Activated T-cell treated with anti-CD3 and anti-CD28 coated beads, Interleukin-2, amount 50 U/mL, for 24 hours (primary cell): ENCODE measurements around the gene LINC00237.
A peak's percentile ranks its signal among the peaks of the same experiment; 100 is the strongest.

ENCODE experiments used
- DNase-seq: peaks from one replicate; pipeline ENCODE4 v3.0.0-alpha.2; 2020
- H3K27ac Mint-ChIP-seq: 2 replicates; pipeline ENCODE4 v1.8.0; 2020; ENCODE audit warnings: mild to moderate bottlenecking, mixed read lengths
- H3K27me3 Mint-ChIP-seq: 2 replicates; pipeline ENCODE4 v1.8.0; 2020; ENCODE audit warnings: mixed read lengths
- H3K36me3 Mint-ChIP-seq: 2 replicates; pipeline ENCODE4 v1.8.0; 2020; ENCODE audit warnings: low read depth, mixed read lengths
- H3K4me1 Mint-ChIP-seq: 2 replicates; pipeline ENCODE4 v1.8.0; 2020; ENCODE audit warnings: low read depth, mixed read lengths
- H3K4me3 Mint-ChIP-seq: 2 replicates; pipeline ENCODE4 v1.8.0; 2020; ENCODE audit warnings: mild to moderate bottlenecking, moderate library complexity, mixed read lengths
- H3K9me3 Mint-ChIP-seq: 2 replicates; pipeline ENCODE4 v1.8.0; 2020; ENCODE audit warnings: mixed read lengths

The LINC00237 gene

GRCh38 chr20:21110811-21111210, 4.7 kb upstream of the LINC00237 start:
- Mint-ChIP-seq H3K9me3 (no peaks in the 10 kb centered on the region), H3K27ac (no peak overlapping the region), H3K27me3 (peaks cover 65% of the 10 kb centered on the region), H3K36me3 (no peaks in the 10 kb centered on the region), H3K4me3 (no peak overlapping the region), H3K4me1 (peaks cover 6% of the 10 kb centered on the region)
- no peak for DNase-seq

- peaks cover 10% of the 10 kb centered on the region for H3K4me1 Mint-ChIP-seq
- H3K27ac Mint-ChIP-seq = no peak overlapping the region
- peaks cover 69% of the 10 kb centered on the region for H3K27me3 Mint-ChIP-seq
- no peak for DNase-seq
- no peaks in the 10 kb centered on the region for H3K36me3 Mint-ChIP-seq
- no peak overlapping the region for H3K4me3 Mint-ChIP-seq
- H3K9me3 Mint-ChIP-seq = no peaks in the 10 kb centered on the region
Observed at GRCh38 chr20:21109144-21109543, 3.0 kb upstream of the LINC00237 start.

GRCh38 chr20:21105429-21106170, 558 bp downstream of the LINC00237 start:
- H3K27ac Mint-ChIP-seq = no peak overlapping the region
- peak; percentile 38 for DNase-seq
- peaks cover 38% of the 10 kb centered on the region for H3K4me1 Mint-ChIP-seq
- H3K36me3 Mint-ChIP-seq = no peaks in the 10 kb centered on the region
- H3K9me3 Mint-ChIP-seq = no peaks in the 10 kb centered on the region
- peak overlapping the region; percentile 29 for H3K4me3 Mint-ChIP-seq
- H3K27me3 Mint-ChIP-seq = peaks cover 88% of the 10 kb centered on the region

- no peak for DNase-seq
- Mint-ChIP-seq H3K4me1 (peaks cover 43% of the 10 kb centered on the region), H3K4me3 (no peak overlapping the region), H3K27me3 (peaks cover 89% of the 10 kb centered on the region), H3K9me3 (no peaks in the 10 kb centered on the region), H3K36me3 (no peaks in the 10 kb centered on the region), H3K27ac (no peak overlapping the region)
Observed at GRCh38 chr20:21104921-21105320, 1.2 kb downstream of the LINC00237 start.

GRCh38 chr20:21104466-21104761, 1.7 kb downstream of the LINC00237 start:
- Mint-ChIP-seq H3K4me3 (no peak overlapping the region), H3K27me3 (peaks cover 91% of the 10 kb centered on the region), H3K9me3 (no peaks in the 10 kb centered on the region), H3K36me3 (no peaks in the 10 kb centered on the region), H3K4me1 (peaks cover 47% of the 10 kb centered on the region), H3K27ac (no peak overlapping the region)
- DNase-seq = peak; percentile 31

- Mint-ChIP-seq H3K36me3 (no peaks in the 10 kb centered on the region), H3K27me3 (peaks cover 91% of the 10 kb centered on the region), H3K9me3 (no peaks in the 10 kb centered on the region), H3K27ac (peak overlapping the region; percentile 10), H3K4me3 (peak overlapping the region; percentile 67), H3K4me1 (peaks cover 51% of the 10 kb centered on the region)
- DNase-seq = peak; percentile 33
Observed at GRCh38 chr20:21103582-21104465, 2.3 kb downstream of the LINC00237 start.

- H3K4me1 Mint-ChIP-seq = peaks cover 51% of the 10 kb centered on the region
- H3K27ac Mint-ChIP-seq = no peak overlapping the region
- peak; percentile 60 for DNase-seq
- H3K4me3 Mint-ChIP-seq = peak overlapping the region; percentile 67
- no peaks in the 10 kb centered on the region for H3K9me3 Mint-ChIP-seq
- no peaks in the 10 kb centered on the region for H3K36me3 Mint-ChIP-seq
- H3K27me3 Mint-ChIP-seq = peaks cover 91% of the 10 kb centered on the region
Observed at GRCh38 chr20:21102603-21103311, 3.4 kb downstream of the LINC00237 start.

GRCh38 chr20:21101932-21102575, 4.1 kb downstream of the LINC00237 start:
- H3K4me3 Mint-ChIP-seq = peak overlapping the region; percentile 67
- peak overlapping the region; percentile 57 for H3K27ac Mint-ChIP-seq
- peaks cover 91% of the 10 kb centered on the region for H3K27me3 Mint-ChIP-seq
- no peaks in the 10 kb centered on the region for H3K36me3 Mint-ChIP-seq
- DNase-seq = peak; percentile 45
- H3K4me1 Mint-ChIP-seq = peaks cover 51% of the 10 kb centered on the region
- no peaks in the 10 kb centered on the region for H3K9me3 Mint-ChIP-seq

- H3K27me3 Mint-ChIP-seq = peaks cover 92% of the 10 kb centered on the region
- DNase-seq = peak; percentile 52
- H3K27ac Mint-ChIP-seq = no peak overlapping the region
- H3K4me3 Mint-ChIP-seq = peak overlapping the region; percentile 79
- H3K9me3 Mint-ChIP-seq = no peaks in the 10 kb centered on the region
- peaks cover 50% of the 10 kb centered on the region for H3K4me1 Mint-ChIP-seq
- no peaks in the 10 kb centered on the region for H3K36me3 Mint-ChIP-seq
Observed at GRCh38 chr20:21101453-21101931, 4.7 kb downstream of the LINC00237 start.

- Mint-ChIP-seq H3K4me3 (peak overlapping the region; percentile 79), H3K27ac (peak overlapping the region; percentile 93), H3K27me3 (peaks cover 92% of the 10 kb centered on the region), H3K4me1 (peaks cover 46% of the 10 kb centered on the region), H3K36me3 (no peaks in the 10 kb centered on the region), H3K9me3 (no peaks in the 10 kb centered on the region)
- peak; percentile 46 for DNase-seq
Observed at GRCh38 chr20:21100578-21101452, 5.3 kb downstream of the LINC00237 start.

GRCh38 chr20:21099751-21100577, 6.2 kb downstream of the LINC00237 start:
- H3K4me3 Mint-ChIP-seq = peak overlapping the region; percentile 79
- DNase-seq = peak; percentile 60
- peak overlapping the region; percentile 93 for H3K27ac Mint-ChIP-seq
- peaks cover 95% of the 10 kb centered on the region for H3K27me3 Mint-ChIP-seq
- no peaks in the 10 kb centered on the region for H3K36me3 Mint-ChIP-seq
- H3K4me1 Mint-ChIP-seq = peaks cover 43% of the 10 kb centered on the region
- H3K9me3 Mint-ChIP-seq = no peaks in the 10 kb centered on the region

GRCh38 chr20:21096321-21097043, 9.7 kb downstream of the LINC00237 start:
- H3K4me3 Mint-ChIP-seq = no peak overlapping the region
- H3K27me3 Mint-ChIP-seq = peaks cover 92% of the 10 kb centered on the region
- no peak for DNase-seq
- H3K36me3 Mint-ChIP-seq = no peaks in the 10 kb centered on the region
- peaks cover 19% of the 10 kb centered on the region for H3K4me1 Mint-ChIP-seq
- H3K9me3 Mint-ChIP-seq = no peaks in the 10 kb centered on the region
- no peak overlapping the region for H3K27ac Mint-ChIP-seq
